Left hindlimb (tissue), 1 donor: ENCODE results near the gene LGALS9.
"Not testable (repeated sequence)": the region's sequence is repeated elsewhere in the genome, so short reads cannot be mapped to it uniquely, and the experiment has no call there.

Source experiments
- DNase-seq: peaks from one replicate; pipeline ENCODE4 v3.0.0-alpha.2; 2018

LGALS9 gene

GRCh38 chr17:27655525-27656111 lies 24.6 kb downstream of the LGALS9 start:
- DNase-seq = not testable (repeated sequence)

GRCh38 chr17:27656620-27657019 lies 25.6 kb downstream of the LGALS9 start:
- not testable (repeated sequence) for DNase-seq

- DNase-seq = no peak
These were observed 26.6 kb downstream of the LGALS9 start for GRCh38 chr17:27657620-27658019.

GRCh38 chr17:27659683-27660082 lies 28.7 kb downstream of the LGALS9 start:
- DNase-seq = no peak

- DNase-seq = no peak
These were observed 29.4 kb downstream of the LGALS9 start for GRCh38 chr17:27660436-27660835.

- DNase-seq = no peak
These were observed 33.1 kb downstream of the LGALS9 start for GRCh38 chr17:27663936-27664605.

GRCh38 chr17:27664606-27664965 lies 33.6 kb downstream of the LGALS9 start:
- DNase-seq = no peak

- no peak for DNase-seq
These were observed 34.6 kb downstream of the LGALS9 start for GRCh38 chr17:27665549-27665948.

- DNase-seq = not testable (repeated sequence)
These were observed 35.3 kb downstream of the LGALS9 start for GRCh38 chr17:27666270-27666669.

- DNase-seq = no peak
These were observed 36.0 kb downstream of the LGALS9 start for GRCh38 chr17:27666831-27667560.

- DNase-seq = no peak
These were observed 36.9 kb downstream of the LGALS9 start for GRCh38 chr17:27667656-27668487.

- DNase-seq = no peak
These were observed 37.5 kb downstream of the LGALS9 start for GRCh38 chr17:27668488-27668823.

- no peak for DNase-seq
These were observed 38.1 kb downstream of the LGALS9 start for GRCh38 chr17:27669136-27669535.

- DNase-seq = no peak
These were observed 38.9 kb downstream of the LGALS9 start for GRCh38 chr17:27669850-27670249.

GRCh38 chr17:27670791-27671590 lies 40.0 kb downstream of the LGALS9 start:
- DNase-seq = no peak

GRCh38 chr17:27671591-27671910 lies 40.6 kb downstream of the LGALS9 start:
- DNase-seq = no peak

- not testable (repeated sequence) for DNase-seq
These were observed 41.0 kb downstream of the LGALS9 start for GRCh38 chr17:27671977-27672480.

GRCh38 chr17:27674335-27674734 lies 43.3 kb downstream of the LGALS9 start:
- DNase-seq = no peak

GRCh38 chr17:27677191-27677590 lies 46.2 kb downstream of the LGALS9 start:
- no peak for DNase-seq

GRCh38 chr17:27686322-27686721 lies 55.3 kb downstream of the LGALS9 start:
- DNase-seq = not testable (repeated sequence)

GRCh38 chr17:27690882-27691281 lies 59.9 kb downstream of the LGALS9 start:
- no peak for DNase-seq

- not testable (repeated sequence) for DNase-seq
These were observed 64.3 kb downstream of the LGALS9 start for GRCh38 chr17:27695254-27695814.
